GM23248 (cell line): ENCODE results near the gene PI4K2B. TPM values are rescaled to one million over a fixed set of nuclear protein-coding genes. Genes with fewer than 3 reads are reported as not detected.
"Not testable (repeated sequence)": the region's sequence is repeated elsewhere in the genome, so short reads cannot be mapped to it uniquely, and the experiment has no call there.

Experiments
- DNase-seq: peaks from one replicate; pipeline ENCODE4 v3.0.0-alpha.2; 2015
- H2AFZ ChIP-seq: fragments of 200-600 bp; sonication (generic); 2 replicates; pipeline ENCODE4 v1.6.1; 2016; ENCODE audit warnings: antibody characterized with exemption
- H3F3A ChIP-seq: fragments of 200-600 bp; sonication (generic); 2 replicates; pipeline ENCODE4 v1.6.1; 2016; ENCODE audit warnings: mild to moderate bottlenecking, antibody characterized with exemption, mixed run types; ENCODE audit not compliant: insufficient read depth
- H3K27ac ChIP-seq: fragments of 200-600 bp; sonication (generic); 2 replicates; pipeline ENCODE4 v1.5.1; 2016; ENCODE audit warnings: mild to moderate bottlenecking
- H3K27me3 ChIP-seq: fragments of 200-600 bp; sonication (generic); replicated peaks from 2 replicates; pipeline ENCODE4 v1.6.1; 2016; ENCODE audit warnings: mild to moderate bottlenecking; ENCODE audit not compliant: insufficient read depth
- H3K36me3 ChIP-seq: fragments of 200-600 bp; sonication (generic); 2 replicates; pipeline ENCODE4 v1.6.1; 2016; ENCODE audit warnings: low read depth, mild to moderate bottlenecking
- H3K4me1 ChIP-seq: fragments of 200-600 bp; sonication (generic); 2 replicates; pipeline ENCODE4 v1.6.1; 2016; ENCODE audit warnings: mild to moderate bottlenecking; ENCODE audit not compliant: insufficient read depth
- H3K4me2 ChIP-seq: fragments of 200-600 bp; sonication (generic); one replicate; pipeline ENCODE4 v1.6.1; 2016; ENCODE audit warnings: mild to moderate bottlenecking; ENCODE audit not compliant: unreplicated experiment
- H3K4me3 ChIP-seq: fragments of 200-600 bp; sonication (generic); 2 replicates; pipeline ENCODE4 v1.5.1; 2016; ENCODE audit warnings: mild to moderate bottlenecking
- H3K79me2 ChIP-seq: fragments of 200-600 bp; sonication (generic); 2 replicates; pipeline ENCODE4 v1.6.1; 2016; ENCODE audit warnings: mild to moderate bottlenecking; ENCODE audit not compliant: insufficient read depth
- H3K9ac ChIP-seq: fragments of 200-600 bp; sonication (generic); 2 replicates; pipeline ENCODE4 v1.6.1; 2016; ENCODE audit warnings: mild to moderate bottlenecking
- H3K9me2 ChIP-seq: fragments of 200-600 bp; sonication (generic); 2 replicates; pipeline ENCODE4 v1.6.1; 2016; ENCODE audit warnings: mixed run types, mild to moderate bottlenecking, moderate library complexity; ENCODE audit not compliant: insufficient read depth
- H3K9me3 ChIP-seq: fragments of 200-600 bp; sonication (generic); one replicate; pipeline ENCODE4 v1.6.1; 2017; ENCODE audit warnings: low read depth
- H4K20me1 ChIP-seq: fragments of 200-600 bp; sonication (generic); 2 replicates; pipeline ENCODE4 v1.6.0; 2016; ENCODE audit not compliant: insufficient read depth
- EZH2 ChIP-seq: fragments of 200-600 bp; sonication (generic); IDR thresholded peaks from 2 replicates; pipeline ENCODE4 v1.6.1; 2018; ENCODE audit warnings: antibody characterized with exemption, mild to moderate bottlenecking; ENCODE audit not compliant: insufficient read depth, poor library complexity, severe bottlenecking
- EZH2phosphoT487 ChIP-seq: fragments of 200-600 bp; sonication (generic); IDR thresholded peaks from 2 replicates; pipeline ENCODE4 v1.6.1; 2018; ENCODE audit warnings: antibody characterized with exemption, moderate library complexity, mild to moderate bottlenecking, low read depth; ENCODE audit not compliant: insufficient read depth
- WGBS, 2 experiments: methylation state at CpG; one replicate each; pipeline ENCODE4 v1.1.6; 2015 to 2017; ENCODE audit warnings: low lambda C conversion rate in 2 of 2, low coverage in 1 of 2; ENCODE audit errors: missing lambda C conversion rate in 2 of 2; 5-methylcytosine and 5-hydroxymethylcytosine counted together
- in situ Hi-C: fragments of 300-500 bp; cut with MboI; formaldehyde crosslinking; loops from 2 replicates; pipeline ENCODE4 v1.15.0; 2020
- polyA plus RNA-seq: library from polyadenylated mRNA; unstranded; fragments of >200 nt; fragmentation: Nextera tagmentation; extraction: Ambion mirVana; gene quantifications from 2 replicates; pipeline ENCODE4 v1.2.1, GENCODE V29; 2016
- total RNA-seq: library from RNA; depleted of rRNA; stranded (reverse); fragments of >200 nt; shearing (Covaris generic); gene quantifications from 2 replicates; pipeline ENCODE4 v1.2.3, GENCODE V29; 2014

The PI4K2B gene
- total and polyA plus RNA-seq, 2 experiments from 2014 or later, result 13.6 to 28.0 TPM

DNA sequence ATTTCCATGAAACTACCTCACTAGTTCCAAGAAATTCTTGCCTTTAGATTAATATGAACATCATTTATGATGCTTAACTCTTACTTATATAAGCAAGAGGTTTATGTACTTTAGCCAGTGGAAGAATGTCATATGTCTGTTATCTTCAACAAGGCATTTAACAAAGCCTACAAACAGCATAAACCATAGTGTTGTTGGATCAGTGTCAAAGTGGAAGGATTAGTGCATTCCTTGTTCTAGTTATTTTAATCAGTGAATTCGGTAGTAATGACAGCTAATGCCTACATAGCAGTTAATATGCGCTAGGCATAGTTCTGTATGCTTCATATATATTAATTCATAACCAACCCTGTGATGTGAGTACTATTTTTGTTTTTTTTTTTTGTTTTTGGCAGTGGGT lies 3.1 kb downstream of the PI4K2B start:
- DNase-seq, result no peak
- H3K4me1 ChIP-seq, result peaks cover 13% of the 10 kb centered on the region; the same call in 1 of the 2 replicates
- 97 to 99% methylated on average over 2 of the region's 2 CpGs for WGBS, 2 experiments
- no peaks in the 10 kb centered on the region; the same call in 1 of the 2 replicates for H4K20me1 ChIP-seq
- no peak overlapping the region for H3K27ac ChIP-seq
- H3F3A ChIP-seq, result peaks cover 9% of the 10 kb centered on the region; the same call in 1 of the 2 replicates
- no peaks in the 10 kb centered on the region for H3K27me3 ChIP-seq
- H3K79me2 ChIP-seq, result peaks cover 67% of the 10 kb centered on the region
- H2AFZ ChIP-seq, result no peak overlapping the region
- no peak overlapping the region for H3K4me3 ChIP-seq
- in situ Hi-C loops, result no loop called here
- no peak for TF ChIP-seq EZH2
- H3K9me2 ChIP-seq, result no peaks in the 10 kb centered on the region
- H3K4me2 ChIP-seq, result no peak overlapping the region
- no peak overlapping the region for H3K9ac ChIP-seq
- no peaks in the 10 kb centered on the region for H3K36me3 ChIP-seq
- H3K9me3 ChIP-seq, result no peaks in the 10 kb centered on the region

DNA sequence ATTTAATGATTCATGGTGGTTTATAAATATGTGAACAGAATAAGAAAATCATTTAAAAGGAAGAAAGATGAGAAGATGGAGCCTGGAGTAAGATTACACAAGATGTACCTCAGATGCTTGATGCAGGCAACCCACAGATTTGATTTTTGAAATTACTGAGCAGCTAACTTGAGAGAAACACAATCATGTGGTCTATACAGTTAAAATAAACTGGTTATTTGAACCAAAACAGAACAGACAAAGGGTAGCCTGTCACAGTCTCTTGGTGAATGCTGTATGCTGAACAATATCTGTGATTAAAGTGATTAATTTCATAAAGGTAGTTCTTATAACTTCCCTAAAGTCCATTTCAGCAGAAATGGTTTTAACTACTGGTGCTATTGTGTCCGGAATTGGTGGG lies 4.2 kb downstream of the PI4K2B start:
- no peak overlapping the region for H3K27ac ChIP-seq
- 94 to 100% methylated on average over 1 of the region's 1 CpG for WGBS, 2 experiments
- H3F3A ChIP-seq, result peaks cover 9% of the 10 kb centered on the region; the same call in 1 of the 2 replicates
- DNase-seq, result no peak
- no peak overlapping the region for H2AFZ ChIP-seq
- H3K79me2 ChIP-seq, result peaks cover 75% of the 10 kb centered on the region
- H3K4me1 ChIP-seq, result peaks cover 13% of the 10 kb centered on the region; the same call in 1 of the 2 replicates
- TF ChIP-seq EZH2phosphoT487 (no peak), EZH2 (no peak)
- H3K4me2 ChIP-seq, result no peak overlapping the region
- H4K20me1 ChIP-seq, result no peaks in the 10 kb centered on the region; the same call in 1 of the 2 replicates
- no peaks in the 10 kb centered on the region for H3K27me3 ChIP-seq
- in situ Hi-C loops, result no loop called here
- no peaks in the 10 kb centered on the region for H3K9me3 ChIP-seq
- H3K36me3 ChIP-seq, result no peaks in the 10 kb centered on the region
- no peaks in the 10 kb centered on the region for H3K9me2 ChIP-seq
- no peak overlapping the region for H3K4me3 ChIP-seq
- H3K9ac ChIP-seq, result no peak overlapping the region

DNA sequence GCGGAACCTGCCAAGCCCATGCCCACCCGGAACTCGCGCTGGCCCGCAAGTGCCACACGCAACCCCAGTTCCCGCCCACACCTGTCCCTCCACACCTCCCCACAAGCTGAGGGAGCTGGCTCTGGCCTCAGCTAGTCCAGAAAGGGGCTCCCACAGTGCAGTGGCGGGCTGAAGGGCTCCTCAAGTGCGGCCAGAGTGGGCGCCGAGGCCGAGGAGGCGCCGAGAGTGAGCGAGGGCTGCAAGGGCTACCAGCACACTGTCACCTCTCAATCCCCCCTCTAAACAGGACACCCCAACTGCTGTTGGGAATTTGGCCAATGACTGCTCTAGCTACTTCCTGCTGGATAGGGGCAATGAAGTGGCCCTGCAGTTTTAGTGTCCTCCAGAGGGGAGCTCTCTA lies 5.7 kb downstream of the PI4K2B start:
- H3K9me2 ChIP-seq, H3K27me3 ChIP-seq, H3K9ac ChIP-seq, H2AFZ ChIP-seq, H3K9me3 ChIP-seq, H3K27ac ChIP-seq, in situ Hi-C loops, H4K20me1 ChIP-seq, DNase-seq, H3F3A ChIP-seq, H3K4me2 ChIP-seq, H3K4me3 ChIP-seq, H3K36me3 ChIP-seq: not testable (repeated sequence)
- H3K4me1 ChIP-seq, result peaks cover 13% of the 10 kb centered on the region; the same call in 1 of the 2 replicates
- H3K79me2 ChIP-seq, result peaks cover 89% of the 10 kb centered on the region
- 99% methylated on average over 8 to 9 of the region's 15 CpGs for WGBS, 2 experiments

DNA sequence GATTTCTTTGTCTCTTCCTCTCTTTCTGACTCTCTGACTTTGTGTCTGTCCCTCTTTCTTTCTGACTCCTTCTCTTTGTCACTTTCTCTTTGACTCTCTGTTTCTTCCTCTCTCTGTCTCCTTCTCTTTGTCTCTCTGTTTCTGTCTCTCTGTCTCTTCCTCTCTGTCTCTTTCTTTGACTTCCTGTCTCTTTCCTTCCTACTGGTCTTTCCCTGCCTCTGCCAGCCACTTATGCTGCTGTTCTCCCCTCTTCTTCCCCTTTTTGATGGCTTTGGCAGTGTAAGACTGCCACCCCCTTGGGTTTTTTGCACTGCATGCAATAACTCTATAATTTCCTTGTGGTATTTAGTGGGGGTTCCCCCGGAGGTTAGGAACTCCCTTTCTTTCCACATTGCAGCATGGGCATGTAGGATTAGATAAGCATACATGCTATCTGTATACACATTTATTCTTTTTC lies 6.9 kb downstream of the PI4K2B start:
- H2AFZ ChIP-seq, H3K4me2 ChIP-seq, H3K9me3 ChIP-seq, H3K36me3 ChIP-seq, H3K27ac ChIP-seq, H3K9me2 ChIP-seq, H3K4me3 ChIP-seq, H4K20me1 ChIP-seq, H3K27me3 ChIP-seq, in situ Hi-C loops, H3K4me1 ChIP-seq, H3K9ac ChIP-seq, DNase-seq, H3F3A ChIP-seq: not testable (repeated sequence)
- 73 to 93% methylated on average over 1 of the region's 1 CpG for WGBS, 2 experiments
- peaks cover 93% of the 10 kb centered on the region for H3K79me2 ChIP-seq

DNA sequence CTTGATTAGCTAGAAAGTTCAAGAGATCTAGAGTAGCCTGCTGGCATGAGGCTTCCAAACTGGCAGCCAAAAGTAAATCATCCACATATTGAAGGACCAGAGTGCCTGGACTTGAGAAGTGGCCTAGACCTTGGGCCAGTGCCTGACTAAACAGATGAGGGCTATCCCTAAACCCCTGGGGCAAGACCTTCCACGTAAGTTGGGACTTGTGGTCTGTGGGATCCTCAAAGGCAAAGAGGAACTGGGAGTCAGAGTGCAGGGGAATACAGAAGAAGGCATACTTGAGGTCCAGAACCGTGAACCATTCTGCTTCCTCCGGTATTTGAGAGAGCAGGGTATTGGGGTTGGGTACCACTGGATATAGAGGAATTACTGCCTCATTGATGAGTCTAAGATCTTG lies 8.4 kb downstream of the PI4K2B start:
- H3K4me2 ChIP-seq, H3K27me3 ChIP-seq, H3K27ac ChIP-seq, H3K9ac ChIP-seq, H2AFZ ChIP-seq, H4K20me1 ChIP-seq, DNase-seq, H3F3A ChIP-seq, H3K9me3 ChIP-seq, in situ Hi-C loops, H3K4me1 ChIP-seq, H3K36me3 ChIP-seq, H3K4me3 ChIP-seq, H3K9me2 ChIP-seq: not testable (repeated sequence)
- peaks cover 84% of the 10 kb centered on the region for H3K79me2 ChIP-seq
- WGBS, 2 experiments, result 98 to 99% methylated on average over 3 of the region's 3 CpGs
